Fibroblast of gingiva (primary cell): ENCODE results near the gene PERCC1.

Experiments
- DNase-seq: peaks from one replicate; pipeline ENCODE4 v3.0.0-alpha.2; 2011; ENCODE audit warnings: low read depth

Gene PERCC1

GRCh38 chr16:1430759-1431496, at the start of gene PERCC1:
TSS of gene PERCC1 (plus strand) at chr16:1431078. CDS start at chr16:1432594, 1,516 bp downstream.
- no peak for DNase-seq

GRCh38 chr16:1381612-1382406, 49.1 kb upstream of the PERCC1 start:
- no peak for DNase-seq

- no peak for DNase-seq
Observed at GRCh38 chr16:1383556-1383955, 47.3 kb upstream of the PERCC1 start.

- no peak for DNase-seq
Observed at GRCh38 chr16:1385232-1385631, 45.6 kb upstream of the PERCC1 start.

- DNase-seq = no peak
Observed at GRCh38 chr16:1387331-1387730, 43.5 kb upstream of the PERCC1 start.

- DNase-seq = no peak
Observed at GRCh38 chr16:1389762-1390161, 41.1 kb upstream of the PERCC1 start.

GRCh38 chr16:1390239-1390779, 40.6 kb upstream of the PERCC1 start:
- no peak for DNase-seq

GRCh38 chr16:1392826-1393225, 38.1 kb upstream of the PERCC1 start:
- DNase-seq = no peak

GRCh38 chr16:1393613-1394176, 37.2 kb upstream of the PERCC1 start:
- no peak for DNase-seq

- DNase-seq = no peak
Observed at GRCh38 chr16:1394367-1394951, 36.4 kb upstream of the PERCC1 start.

- DNase-seq = no peak
Observed at GRCh38 chr16:1395444-1396031, 35.3 kb upstream of the PERCC1 start.

GRCh38 chr16:1397779-1398178, 33.1 kb upstream of the PERCC1 start:
- DNase-seq = no peak

GRCh38 chr16:1398351-1398750, 32.5 kb upstream of the PERCC1 start:
- DNase-seq = no peak

GRCh38 chr16:1398826-1399581, 31.9 kb upstream of the PERCC1 start:
- DNase-seq = no peak

- DNase-seq = no peak
Observed at GRCh38 chr16:1401061-1401757, 29.7 kb upstream of the PERCC1 start.

- no peak for DNase-seq
Observed at GRCh38 chr16:1401758-1402154, 29.1 kb upstream of the PERCC1 start.

GRCh38 chr16:1403036-1403435, 27.8 kb upstream of the PERCC1 start:
- no peak for DNase-seq

- DNase-seq = no peak
Observed at GRCh38 chr16:1403733-1404132, 27.1 kb upstream of the PERCC1 start.

GRCh38 chr16:1407753-1408152, 23.1 kb upstream of the PERCC1 start:
- DNase-seq = peak; percentile 66

- peak; percentile 85 for DNase-seq
Observed at GRCh38 chr16:1408171-1408837, 22.6 kb upstream of the PERCC1 start.
